Activated naive CD4-positive, alpha-beta T cell treated with anti-CD3 and anti-CD28 coated beads for 36 hours (primary cell): ENCODE results near the gene COX5B. TPM values are rescaled to one million over a fixed set of nuclear protein-coding genes. Genes with fewer than 3 reads are reported as not detected.
A peak's percentile ranks its signal among the peaks of the same experiment; 100 is the strongest.
"Not testable (repeated sequence)": the region's sequence is repeated elsewhere in the genome, so short reads cannot be mapped to it uniquely, and the experiment has no call there.

ENCODE experiments used
- CTCF ChIA-PET: fragments of 350-600 bp; sonication (Branson Sonifier 250); formaldehyde crosslinking; loops from one replicate; lab custom pipeline; 2021; ENCODE audit warnings: antibody characterized with exemption; lab: Charles Lee
- DNase-seq: peaks from one replicate; pipeline ENCODE4 v3.0.0-alpha.2; 2020
- H3K27ac Mint-ChIP-seq: one replicate; pipeline ENCODE4 v1.8.0; 2021; ENCODE audit warnings: mild to moderate bottlenecking, mixed read lengths
- H3K27me3 Mint-ChIP-seq: one replicate; pipeline ENCODE4 v1.8.0; 2021; ENCODE audit warnings: low read depth, mixed read lengths
- H3K36me3 Mint-ChIP-seq: one replicate; pipeline ENCODE4 v1.8.0; 2021; ENCODE audit warnings: low read depth, mixed read lengths
- H3K4me1 Mint-ChIP-seq: one replicate; pipeline ENCODE4 v1.8.0; 2021; ENCODE audit warnings: low read depth, mixed read lengths
- H3K4me3 Mint-ChIP-seq: one replicate; pipeline ENCODE4 v1.8.0; 2021; ENCODE audit warnings: mild to moderate bottlenecking, moderate library complexity, mixed read lengths
- H3K9me3 Mint-ChIP-seq: one replicate; pipeline ENCODE4 v1.8.0; 2021; ENCODE audit warnings: mixed read lengths
- intact Hi-C: fragments of 100-400 bp; cut with micrococcal nuclease; formaldehyde crosslinking; loops from one replicate; pipeline ENCODE4 v1.15.1; 2023
- total RNA-seq, 2 experiments: library from RNA; stranded (reverse); gene quantifications; one replicate each; pipeline ENCODE4 v1.2.3, GENCODE V29; 2021

COX5B gene
- total RNA-seq, 2 experiments from 2014 or later = 245 to 267 TPM

GRCh38 chr2:97625354-97626048 is 20.4 kb upstream of the COX5B start:
- H3K36me3 Mint-ChIP-seq, H3K27me3 Mint-ChIP-seq: not testable (repeated sequence)

GRCh38 chr2:97626049-97626430 is 19.8 kb upstream of the COX5B start:
- H3K4me3 Mint-ChIP-seq, H3K27ac Mint-ChIP-seq, H3K9me3 Mint-ChIP-seq, intact Hi-C loops, DNase-seq, H3K27me3 Mint-ChIP-seq, H3K36me3 Mint-ChIP-seq, H3K4me1 Mint-ChIP-seq: not testable (repeated sequence)
- CTCF ChIA-PET = interaction anchor here (0.6 kb wide), 1 partner anchor 1513 kb away, joined by 3 read pairs; no protein-coding TSS in a partner anchor

More at GRCh38 chr2:97625354-97626048, 20.4 kb upstream of the COX5B start:
- CTCF ChIA-PET, H3K4me3 Mint-ChIP-seq, DNase-seq, H3K27ac Mint-ChIP-seq, H3K4me1 Mint-ChIP-seq, intact Hi-C loops, H3K9me3 Mint-ChIP-seq: not testable (repeated sequence)

GRCh38 chr2:97644023-97644717 is 1.7 kb upstream of the COX5B start:
- H3K4me3 Mint-ChIP-seq = no peak overlapping the region
- peaks cover 21% of the 10 kb centered on the region for H3K4me1 Mint-ChIP-seq
- no peak for DNase-seq
- no peak overlapping the region for H3K27ac Mint-ChIP-seq
- intact Hi-C loops = loop anchor here (2.0 kb wide), 2 partner anchors 53 to 69 kb away; partner anchors contain the start of gene ZAP70
- no peaks in the 10 kb centered on the region for H3K9me3 Mint-ChIP-seq
- CTCF ChIA-PET = no interaction called here
- no peaks in the 10 kb centered on the region for H3K27me3 Mint-ChIP-seq
- H3K36me3 Mint-ChIP-seq = peaks cover 19% of the 10 kb centered on the region

- no peaks in the 10 kb centered on the region for H3K27me3 Mint-ChIP-seq
- no peaks in the 10 kb centered on the region for H3K9me3 Mint-ChIP-seq
- peaks cover 25% of the 10 kb centered on the region for H3K36me3 Mint-ChIP-seq
- no peak for DNase-seq
- intact Hi-C loops = loop anchor here (1.0 to 5.0 kb wide), 4 partner anchors 19 to 68 kb away; partner anchors contain the start of genes ACTR1B and ZAP70
- H3K4me3 Mint-ChIP-seq = peak overlapping the region; percentile 94
- peak overlapping the region; percentile 96 for H3K27ac Mint-ChIP-seq
- H3K4me1 Mint-ChIP-seq = peaks cover 21% of the 10 kb centered on the region
- CTCF ChIA-PET = interaction anchor here (0.8 to 3.2 kb wide), 5 partner anchors 17 to 55 kb away, joined by 3 to 23 read pairs (median 10); partner anchors contain the start of gene ACTR1B
These were observed 659 bp upstream of the COX5B start for GRCh38 chr2:97645112-97645694.

- H3K27me3 Mint-ChIP-seq = no peaks in the 10 kb centered on the region
- peak overlapping the region; percentile 76 for H3K27ac Mint-ChIP-seq
- H3K9me3 Mint-ChIP-seq = no peaks in the 10 kb centered on the region
- peak overlapping the region; percentile 94 for H3K4me3 Mint-ChIP-seq
- DNase-seq = no peak
- CTCF ChIA-PET = interaction anchor here (0.6 to 3.2 kb wide), 6 partner anchors 13 to 67 kb away, joined by 3 to 23 read pairs (median 6); partner anchors contain the start of genes ACTR1B and ZAP70
- peaks cover 26% of the 10 kb centered on the region for H3K36me3 Mint-ChIP-seq
- intact Hi-C loops = loop anchor here (5.0 kb wide), 1 partner anchor 50 kb away; no protein-coding TSS in a partner anchor
- peaks cover 21% of the 10 kb centered on the region for H3K4me1 Mint-ChIP-seq
These were observed 1.1 kb downstream of the COX5B start for GRCh38 chr2:97646977-97647376.

- CTCF ChIA-PET = interaction anchor here (1.2 to 2.3 kb wide), 5 partner anchors 9 to 60 kb away, joined by 3 to 8 read pairs (median 6); no protein-coding TSS in a partner anchor
- H3K27ac Mint-ChIP-seq = no peak overlapping the region
- peaks cover 15% of the 10 kb centered on the region for H3K4me1 Mint-ChIP-seq
- peaks cover 44% of the 10 kb centered on the region for H3K36me3 Mint-ChIP-seq
- no peaks in the 10 kb centered on the region for H3K9me3 Mint-ChIP-seq
- H3K4me3 Mint-ChIP-seq = no peak overlapping the region
- DNase-seq = no peak
- intact Hi-C loops = no loop called here
- no peaks in the 10 kb centered on the region for H3K27me3 Mint-ChIP-seq
These were observed 5.3 kb downstream of the COX5B start for GRCh38 chr2:97651114-97651513.

- Mint-ChIP-seq H3K27ac (no peak overlapping the region), H3K27me3 (no peaks in the 10 kb centered on the region), H3K9me3 (no peaks in the 10 kb centered on the region), H3K36me3 (peaks cover 42% of the 10 kb centered on the region), H3K4me3 (no peak overlapping the region), H3K4me1 (peaks cover under 1% of the 10 kb centered on the region)
- CTCF ChIA-PET = interaction anchor here (0.6 to 1.1 kb wide), 2 partner anchors 41 to 44 kb away, joined by 3 read pairs; no protein-coding TSS in a partner anchor
- intact Hi-C loops = no loop called here
- no peak for DNase-seq
These were observed 7.6 kb downstream of the COX5B start for GRCh38 chr2:97653473-97653872.

- H3K4me1 Mint-ChIP-seq = no peaks in the 10 kb centered on the region
- no peak overlapping the region for H3K27ac Mint-ChIP-seq
- H3K36me3 Mint-ChIP-seq = peaks cover 39% of the 10 kb centered on the region
- no peak overlapping the region for H3K4me3 Mint-ChIP-seq
- H3K27me3 Mint-ChIP-seq = no peaks in the 10 kb centered on the region
- no peaks in the 10 kb centered on the region for H3K9me3 Mint-ChIP-seq
- intact Hi-C loops = no loop called here
- DNase-seq = no peak
- CTCF ChIA-PET = interaction anchor here (0.6 to 1.1 kb wide), 2 partner anchors 40 to 44 kb away, joined by 3 read pairs; no protein-coding TSS in a partner anchor
These were observed 8.0 kb downstream of the COX5B start for GRCh38 chr2:97653874-97654273.

- CTCF ChIA-PET = interaction anchor here (1.1 kb wide), 1 partner anchor 44 kb away, joined by 3 read pairs; no protein-coding TSS in a partner anchor
- H3K36me3 Mint-ChIP-seq = peaks cover 37% of the 10 kb centered on the region
- peak overlapping the region; percentile 4 for H3K27ac Mint-ChIP-seq
- H3K4me3 Mint-ChIP-seq = no peak overlapping the region
- H3K27me3 Mint-ChIP-seq = no peaks in the 10 kb centered on the region
- H3K9me3 Mint-ChIP-seq = no peaks in the 10 kb centered on the region
- no peaks in the 10 kb centered on the region for H3K4me1 Mint-ChIP-seq
- intact Hi-C loops = no loop called here
- DNase-seq = no peak
These were observed 8.4 kb downstream of the COX5B start for GRCh38 chr2:97654309-97654708.

- Mint-ChIP-seq H3K4me3 (no peak overlapping the region), H3K9me3 (no peaks in the 10 kb centered on the region), H3K27ac (peak overlapping the region; percentile 4), H3K27me3 (no peaks in the 10 kb centered on the region), H3K36me3 (peaks cover 34% of the 10 kb centered on the region), H3K4me1 (peaks cover under 1% of the 10 kb centered on the region)
- DNase-seq = no peak
- CTCF ChIA-PET = no interaction called here
- intact Hi-C loops = no loop called here
These were observed 8.9 kb downstream of the COX5B start for GRCh38 chr2:97654791-97655190.

- no peaks in the 10 kb centered on the region for H3K27me3 Mint-ChIP-seq
- intact Hi-C loops = no loop called here
- peaks cover 7% of the 10 kb centered on the region for H3K4me1 Mint-ChIP-seq
- no peak for DNase-seq
- H3K4me3 Mint-ChIP-seq = no peak overlapping the region
- no peaks in the 10 kb centered on the region for H3K9me3 Mint-ChIP-seq
- H3K36me3 Mint-ChIP-seq = peaks cover 36% of the 10 kb centered on the region
- CTCF ChIA-PET = interaction anchor here (2.1 kb wide), 1 partner anchor 42 kb away, joined by 5 read pairs; no protein-coding TSS in a partner anchor
- H3K27ac Mint-ChIP-seq = no peak overlapping the region
These were observed 10.4 kb downstream of the COX5B start for GRCh38 chr2:97656129-97656755.
